NCI-H1694 treated with DMSO at 0.1 percent for 48 hours (cell line): Measurements from ENCODE around the gene ENGASE.
"Not testable (repeated sequence)": the region's sequence is repeated elsewhere in the genome, so short reads cannot be mapped to it uniquely, and the experiment has no call there.

Experiments used
- DNase-seq: peaks from one replicate; lab custom pipeline; 2025; lab: John Stamatoyannopoulos, UW

The ENGASE gene, protein sequence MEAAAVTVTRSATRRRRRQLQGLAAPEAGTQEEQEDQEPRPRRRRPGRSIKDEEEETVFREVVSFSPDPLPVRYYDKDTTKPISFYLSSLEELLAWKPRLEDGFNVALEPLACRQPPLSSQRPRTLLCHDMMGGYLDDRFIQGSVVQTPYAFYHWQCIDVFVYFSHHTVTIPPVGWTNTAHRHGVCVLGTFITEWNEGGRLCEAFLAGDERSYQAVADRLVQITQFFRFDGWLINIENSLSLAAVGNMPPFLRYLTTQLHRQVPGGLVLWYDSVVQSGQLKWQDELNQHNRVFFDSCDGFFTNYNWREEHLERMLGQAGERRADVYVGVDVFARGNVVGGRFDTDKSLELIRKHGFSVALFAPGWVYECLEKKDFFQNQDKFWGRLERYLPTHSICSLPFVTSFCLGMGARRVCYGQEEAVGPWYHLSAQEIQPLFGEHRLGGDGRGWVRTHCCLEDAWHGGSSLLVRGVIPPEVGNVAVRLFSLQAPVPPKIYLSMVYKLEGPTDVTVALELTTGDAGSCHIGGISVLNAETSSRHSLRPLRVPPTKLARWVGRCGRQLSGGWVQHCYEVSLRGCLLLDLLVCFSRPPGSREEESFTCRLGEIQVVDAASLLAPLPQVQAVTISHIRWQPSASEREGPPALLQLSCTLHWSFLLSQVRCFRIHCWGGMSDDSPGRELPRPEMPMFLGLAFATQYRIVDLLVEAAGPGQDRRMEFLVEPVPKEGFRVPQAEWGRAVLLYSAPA

GRCh38 chr17:79074649-79075445, at the start of gene ENGASE:
Gene ENGASE, plus strand, starts transcription at chr17:79074824. Its CDS starts 121 bp downstream, at chr17:79074945.
- peak; percentile 80 for DNase-seq

GRCh38 chr17:79024901-79025737, 49.5 kb upstream of the ENGASE start:
- no peak for DNase-seq

DNA sequence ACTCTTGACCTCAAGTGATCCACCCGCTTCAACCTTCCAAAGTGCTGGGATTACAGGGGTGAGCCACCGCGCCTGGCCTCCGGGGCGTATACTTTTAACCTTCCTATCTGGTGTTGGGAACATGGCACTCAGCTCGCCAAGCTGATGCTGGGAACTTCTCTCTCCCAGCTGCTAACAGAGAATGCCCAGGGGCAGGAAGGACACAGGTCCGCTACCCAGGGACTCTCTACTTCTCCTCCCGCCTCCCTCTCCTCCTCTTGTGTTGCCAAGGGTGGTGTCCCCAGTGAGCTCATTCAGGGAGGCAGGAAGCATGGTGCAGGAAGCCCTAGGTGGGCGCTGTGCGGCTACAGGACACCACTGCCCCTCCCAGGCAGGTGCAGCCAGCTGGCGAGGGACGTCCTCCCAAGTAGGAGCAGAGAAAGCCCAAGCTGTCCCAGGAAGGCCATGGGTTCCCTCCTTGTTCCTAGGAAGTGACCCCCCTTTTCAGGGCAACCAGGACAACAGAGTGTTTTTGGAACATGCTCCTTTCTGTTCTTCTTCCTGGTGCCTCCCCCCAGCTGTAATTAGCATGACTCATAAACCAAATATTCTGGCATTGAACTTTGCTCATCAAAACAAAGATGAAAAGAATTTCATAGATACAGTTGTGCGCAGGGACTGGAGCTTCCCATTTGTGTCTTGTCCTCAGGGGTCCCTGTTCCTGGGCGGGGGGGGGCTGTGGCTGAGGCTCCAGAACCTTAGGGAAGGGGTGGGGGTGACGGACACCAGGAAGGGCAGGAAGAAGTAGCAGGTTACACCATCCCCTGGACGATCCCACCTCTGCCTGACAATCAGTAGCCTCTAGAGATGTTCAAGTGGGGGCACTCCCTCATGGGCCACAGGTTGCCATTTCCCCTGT, 48.0 kb upstream of the ENGASE start:
- no peak for DNase-seq

- DNase-seq: no peak
Measured at GRCh38 chr17:79027274-79027924, 47.2 kb upstream of the ENGASE start.

GRCh38 chr17:79027925-79028491, 46.6 kb upstream of the ENGASE start:
- DNase-seq: no peak

- peak; percentile 35 for DNase-seq
Measured at GRCh38 chr17:79028496-79029326, 45.9 kb upstream of the ENGASE start.

GRCh38 chr17:79029327-79030009, 45.2 kb upstream of the ENGASE start:
- no peak for DNase-seq

- DNase-seq: not testable (repeated sequence)
Measured at GRCh38 chr17:79030636-79031035, 44.0 kb upstream of the ENGASE start.

GRCh38 chr17:79031996-79032875, 42.4 kb upstream of the ENGASE start:
- DNase-seq: peak; percentile 28

- DNase-seq: no peak
Measured at GRCh38 chr17:79033046-79033616, 41.5 kb upstream of the ENGASE start.

- DNase-seq: peak; percentile 79
Measured at GRCh38 chr17:79033741-79034501, 40.7 kb upstream of the ENGASE start.

- no peak for DNase-seq
Measured at GRCh38 chr17:79034931-79035485, 39.6 kb upstream of the ENGASE start.

DNA sequence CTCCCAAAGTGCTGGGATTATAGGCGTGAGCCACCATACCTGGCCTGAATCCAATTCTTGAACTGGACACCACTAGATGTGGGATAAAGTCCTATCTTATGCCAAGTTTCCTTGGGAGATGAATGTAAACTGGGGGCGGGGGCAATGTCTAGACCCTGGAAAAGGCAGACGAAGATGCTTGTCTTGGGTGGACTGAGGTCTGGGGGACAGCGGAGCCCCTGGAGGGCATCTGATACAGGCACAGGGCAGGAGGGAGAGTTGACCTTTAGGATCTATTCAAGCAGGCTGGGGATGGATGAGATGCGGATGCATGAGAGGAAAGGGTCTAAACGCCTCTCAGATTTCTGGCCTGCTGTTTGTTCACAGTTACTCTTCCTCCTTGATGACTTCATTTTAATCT, 38.9 kb upstream of the ENGASE start:
- no peak for DNase-seq

DNA sequence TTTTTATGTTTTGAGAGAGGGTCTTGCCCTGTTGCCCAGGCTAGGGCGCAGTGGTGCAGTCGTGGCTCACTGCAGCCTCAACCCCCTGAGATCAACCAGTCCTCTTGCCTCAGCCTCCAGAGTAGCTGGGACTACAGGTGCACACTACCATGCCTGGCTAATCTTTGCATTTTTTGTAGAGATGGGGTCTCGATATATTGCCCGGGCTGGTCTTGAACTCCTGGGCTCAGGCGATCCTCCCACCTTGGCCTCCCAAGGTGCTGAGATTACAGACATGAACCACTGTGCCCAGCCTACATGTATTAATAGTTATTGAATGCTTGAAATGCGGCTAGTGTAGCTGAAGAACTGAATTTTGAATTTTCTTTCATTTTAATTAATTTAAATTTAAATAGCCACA, 38.4 kb upstream of the ENGASE start:
- no peak for DNase-seq

DNA sequence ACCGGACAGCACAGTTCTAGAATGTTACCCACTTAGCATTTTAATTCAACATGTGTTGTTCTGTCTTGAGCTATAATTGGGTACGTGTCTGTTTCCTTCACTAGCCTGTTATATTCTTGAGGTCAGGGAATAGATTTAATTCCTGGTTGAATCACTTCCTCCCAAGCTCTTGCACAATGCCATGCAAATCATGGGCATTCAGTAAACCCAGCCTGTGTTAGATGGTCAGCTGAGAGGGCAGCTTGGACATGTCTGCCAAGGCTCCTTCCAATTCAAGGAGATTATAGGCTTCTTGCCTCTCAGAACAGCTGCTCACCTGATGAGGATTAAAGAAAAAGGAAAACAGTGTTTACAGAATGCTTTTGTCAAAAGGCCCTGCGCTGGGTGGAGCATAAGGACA, 38.0 kb upstream of the ENGASE start:
- no peak for DNase-seq
